Raji (cell line): ENCODE results near the gene PHF21B.

Source experiments
- POLR2A ChIP-seq: IDR thresholded peaks from 2 replicates; pipeline ENCODE4 v1.6.1; 2011; ENCODE audit warnings: low read depth, low read length, control low read depth; ENCODE audit not compliant: insufficient read depth

PHF21B gene

GRCh38 chr22:44848296-44848741 lies 161.5 kb downstream of the PHF21B start:
- TF ChIP-seq POLR2A = no peak

DNA sequence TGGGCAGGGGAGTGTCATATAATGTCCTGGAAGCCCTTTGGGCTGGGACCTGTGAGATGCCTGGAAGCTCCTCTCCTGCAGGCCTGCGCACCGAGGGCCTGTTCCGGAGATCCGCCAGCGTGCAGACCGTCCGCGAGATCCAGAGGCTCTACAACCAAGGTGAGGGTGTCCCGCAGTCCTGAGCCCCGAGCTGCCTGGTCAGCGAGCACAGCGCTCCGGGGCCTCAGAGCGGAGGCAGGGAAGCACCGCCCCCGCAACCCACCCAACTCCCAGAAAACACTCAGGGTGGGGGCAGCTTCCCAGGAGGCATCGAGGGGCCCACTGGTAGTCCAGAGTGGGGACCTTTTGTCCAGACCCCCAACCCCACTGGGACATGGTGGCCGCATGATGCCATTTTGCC lies 161.9 kb downstream of the PHF21B start:
- no peak for TF ChIP-seq POLR2A

- TF ChIP-seq POLR2A = no peak
Observed at GRCh38 chr22:44847380-44847779, 162.4 kb downstream of the PHF21B start.

DNA sequence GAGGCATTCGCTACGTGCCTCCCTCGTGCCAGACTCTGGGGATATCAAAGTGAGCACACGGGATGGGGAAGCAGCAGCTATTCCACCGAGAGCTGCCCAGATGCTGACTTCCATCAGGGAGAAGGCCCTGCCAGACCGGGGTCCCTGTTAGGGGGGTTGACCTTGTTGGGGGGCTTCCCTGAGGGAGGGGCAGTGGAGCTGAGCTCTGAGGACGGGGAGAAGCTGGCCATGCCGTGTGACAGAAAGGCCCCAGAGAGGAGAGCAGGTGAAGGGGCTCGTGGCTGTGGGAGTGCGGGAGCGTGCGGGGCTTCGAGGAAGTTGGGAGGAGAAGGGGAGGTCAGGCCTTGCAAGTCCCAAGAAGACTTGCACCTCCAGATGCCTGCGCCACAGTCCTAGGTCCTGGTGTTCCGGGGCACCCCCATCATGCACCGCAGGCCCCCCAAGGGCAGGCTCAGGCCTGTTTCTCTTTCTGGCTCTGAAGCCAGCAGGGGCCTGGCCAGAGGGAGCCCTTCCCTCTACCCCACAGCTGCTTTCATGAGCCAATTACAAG lies 163.0 kb downstream of the PHF21B start:
- no peak for TF ChIP-seq POLR2A

DNA sequence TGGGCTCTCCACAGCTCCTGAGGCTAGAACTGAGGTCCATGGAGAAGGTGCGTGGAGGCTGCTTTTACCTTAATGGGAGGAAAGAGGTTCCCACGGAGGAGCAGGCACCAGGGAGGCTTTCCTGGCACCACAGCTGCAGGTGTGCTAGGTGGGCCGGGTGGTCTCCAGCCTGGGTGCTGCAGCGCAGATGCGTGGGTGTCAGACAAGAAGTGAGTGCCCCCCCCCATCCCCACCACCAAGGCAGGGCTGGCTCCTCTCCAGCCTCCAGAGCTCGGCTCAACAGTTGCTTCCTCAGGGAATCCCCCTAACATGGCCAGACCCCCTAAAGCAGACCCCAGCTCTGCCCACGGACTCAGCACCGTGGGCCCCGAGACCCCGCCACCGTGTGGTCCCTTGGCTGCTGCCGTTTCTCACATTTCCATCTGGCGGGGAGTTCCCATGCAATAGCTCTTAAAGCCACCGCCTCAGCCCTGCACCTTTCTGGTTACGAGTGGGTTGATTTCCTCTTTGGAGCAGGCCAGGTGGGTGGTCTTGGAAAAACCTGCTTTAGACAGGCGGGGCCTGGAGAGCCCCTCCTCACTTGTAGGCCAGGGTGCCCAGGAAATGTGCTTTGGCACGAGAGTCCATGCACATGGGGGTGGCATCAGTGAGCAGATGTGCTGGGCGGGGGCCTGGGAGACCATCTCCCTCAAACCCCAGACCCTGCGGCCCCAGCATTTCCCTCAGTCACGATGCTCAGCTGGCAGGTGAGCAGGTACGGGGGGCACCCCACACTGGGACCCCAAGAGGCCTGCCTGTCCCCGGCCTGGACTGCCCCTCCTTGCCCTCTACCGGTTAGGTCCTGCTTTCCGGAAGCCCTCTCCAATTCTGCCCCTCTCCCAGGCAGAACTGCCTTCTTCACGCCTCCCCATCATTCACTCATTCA lies 163.7 kb downstream of the PHF21B start:
- TF ChIP-seq POLR2A = no peak

DNA sequence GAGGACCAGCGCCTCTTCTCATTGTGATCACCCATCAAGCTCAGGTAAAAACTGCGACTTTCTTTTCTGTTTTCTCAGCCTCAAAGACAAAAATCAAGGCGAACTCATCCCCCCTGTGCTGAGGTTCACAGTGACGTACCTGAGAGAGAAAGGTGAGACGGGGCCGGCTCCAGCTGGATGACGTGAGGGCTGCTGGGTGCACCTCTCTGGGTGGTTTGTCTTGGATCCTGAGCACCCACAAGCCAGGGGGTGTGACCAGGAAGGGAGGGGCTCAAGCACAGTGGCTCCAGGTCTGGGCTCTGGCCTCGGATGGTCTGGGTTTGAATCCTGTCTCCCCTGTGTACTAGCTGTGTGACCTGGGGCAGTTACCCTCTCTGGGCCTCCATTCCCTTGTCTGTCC lies 164.6 kb downstream of the PHF21B start:
- TF ChIP-seq POLR2A = no peak

DNA sequence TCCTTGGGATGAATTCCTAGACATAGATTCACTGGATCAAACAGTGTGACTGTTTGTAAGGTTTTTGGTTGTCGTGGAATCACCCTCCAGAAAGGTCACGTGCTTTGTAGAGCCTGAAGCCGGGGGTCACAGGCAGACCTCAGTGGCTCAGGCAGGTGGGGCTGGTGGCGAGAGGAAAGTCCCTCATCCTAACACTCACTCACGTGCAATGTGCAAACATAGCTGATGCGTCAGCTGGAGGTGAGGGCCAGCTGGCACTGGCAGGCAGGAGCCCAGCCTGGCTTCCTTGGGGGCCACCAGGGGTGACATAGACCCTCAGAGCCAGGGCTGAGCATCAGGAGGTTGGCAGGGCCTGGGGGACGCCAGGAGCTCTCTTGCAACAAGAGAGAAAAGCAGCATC lies 167.4 kb downstream of the PHF21B start:
- no peak for TF ChIP-seq POLR2A

- no peak for TF ChIP-seq POLR2A
Observed at GRCh38 chr22:44840611-44841322, 169.0 kb downstream of the PHF21B start.

- TF ChIP-seq POLR2A = no peak
Observed at GRCh38 chr22:44839721-44840120, 170.1 kb downstream of the PHF21B start.

DNA sequence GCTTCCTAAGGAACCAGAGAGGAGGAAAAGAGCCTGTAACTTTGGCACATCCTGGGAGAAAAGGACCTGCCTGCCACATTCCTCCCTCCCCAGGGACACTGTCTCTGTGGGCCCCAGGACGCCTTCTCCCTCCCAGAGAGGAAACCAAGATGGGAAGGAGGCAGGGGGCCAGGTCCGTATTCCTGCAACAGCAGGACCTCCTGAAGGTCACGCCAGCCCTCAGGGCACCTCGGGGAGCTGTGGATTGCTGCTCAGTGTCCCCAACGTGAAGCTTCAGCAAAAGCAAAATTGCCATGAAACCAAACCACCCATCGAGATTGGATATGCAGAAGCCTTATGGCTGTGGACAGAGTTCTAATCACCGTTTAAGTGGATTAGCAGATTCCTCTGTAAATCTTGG lies 170.7 kb downstream of the PHF21B start:
- TF ChIP-seq POLR2A = no peak

GRCh38 chr22:44838316-44839016 lies 171.3 kb downstream of the PHF21B start:
- no peak for TF ChIP-seq POLR2A

GRCh38 chr22:44837481-44837880 lies 172.3 kb downstream of the PHF21B start:
- TF ChIP-seq POLR2A = no peak

DNA sequence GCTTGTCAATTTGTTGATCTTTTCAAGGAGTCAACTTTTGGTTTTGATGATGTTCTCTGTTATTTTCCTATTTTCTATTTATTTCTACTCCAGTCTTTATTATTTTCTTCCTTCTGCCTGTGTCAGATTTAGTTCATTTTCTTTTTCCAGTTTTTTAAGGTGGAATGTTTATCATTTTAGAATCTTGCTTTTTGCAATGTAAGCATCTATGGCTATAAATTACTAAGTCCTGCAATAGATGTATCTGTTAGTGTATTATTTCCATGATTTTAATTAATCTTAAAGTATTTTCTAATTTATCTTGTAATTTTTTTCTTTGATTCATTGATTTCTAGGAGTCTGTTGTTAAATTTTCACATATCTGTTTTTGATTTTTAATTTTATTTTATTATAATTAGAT lies 175.7 kb downstream of the PHF21B start:
- no peak for TF ChIP-seq POLR2A

DNA sequence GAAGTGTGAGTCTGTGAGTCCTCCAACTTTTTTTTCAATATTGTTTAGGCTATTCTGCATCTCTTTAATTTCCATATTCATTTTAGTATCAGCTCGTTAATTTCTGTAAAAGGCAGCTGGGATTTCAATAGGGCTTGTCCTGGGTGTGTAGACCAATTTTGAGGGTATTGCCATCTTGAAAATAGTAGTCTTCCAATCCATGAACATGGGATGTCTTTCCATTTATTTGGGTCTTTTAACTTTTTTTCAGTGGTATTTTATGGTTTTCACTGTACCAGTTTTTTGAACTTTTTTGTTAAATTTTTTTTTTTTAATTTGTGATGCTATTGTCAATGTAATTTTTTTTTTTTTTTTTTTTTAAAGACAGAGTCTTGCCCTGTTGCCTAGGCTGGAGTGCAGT lies 177.9 kb downstream of the PHF21B start:
- TF ChIP-seq POLR2A = no peak
